ENCODE measurements around the gene LTBP3.
"Not testable (repeated sequence)": the region's sequence is repeated elsewhere in the genome, so short reads cannot be mapped to it uniquely, and the experiment has no call there.

The LTBP3 gene

DNA sequence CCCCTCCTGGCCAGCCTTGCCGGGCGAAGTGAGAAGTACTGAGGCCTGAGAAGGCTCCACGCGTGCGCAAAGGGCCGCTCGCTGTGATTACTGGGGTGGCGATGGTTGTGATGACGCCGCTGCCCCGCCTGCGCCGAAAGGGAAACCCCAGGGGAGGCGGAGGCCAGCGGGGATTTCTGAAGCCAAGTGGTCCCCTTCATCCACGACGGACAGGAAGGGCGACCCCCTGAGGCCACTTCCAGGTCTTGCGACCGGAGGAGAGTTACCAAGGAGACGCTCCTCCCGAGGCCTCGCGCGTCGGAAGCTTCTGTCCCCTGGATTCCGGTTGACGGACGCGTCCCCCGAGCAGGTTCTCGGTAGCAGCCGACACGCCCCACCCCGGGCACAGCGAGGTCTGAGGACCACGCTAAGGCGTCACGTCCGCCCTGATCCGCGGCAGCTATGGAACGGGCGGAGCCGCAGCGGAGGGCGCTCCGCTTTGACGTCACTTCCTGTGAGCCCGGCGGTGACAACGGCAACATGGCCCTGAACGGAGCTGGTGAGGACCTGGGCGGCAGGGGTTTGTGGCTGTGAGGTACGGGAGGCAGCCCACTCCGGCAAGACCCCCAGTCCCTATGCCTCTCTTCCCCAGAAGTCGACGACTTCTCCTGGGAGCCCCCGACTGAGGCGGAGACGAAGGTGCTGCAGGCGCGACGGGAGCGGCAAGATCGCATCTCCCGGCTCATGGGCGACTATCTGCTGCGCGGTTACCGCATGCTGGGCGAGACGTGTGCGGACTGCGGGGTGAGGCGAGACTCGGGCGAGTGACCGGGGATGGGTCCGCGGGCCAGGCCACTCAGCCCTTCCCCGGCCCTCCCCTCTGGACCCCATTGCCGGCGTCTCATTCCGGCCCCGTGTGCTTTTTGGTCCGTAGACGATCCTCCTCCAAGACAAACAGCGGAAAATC, 12.1 kb upstream of the LTBP3 start, which contains the start of gene ZNRD2:
ZNRD2 (plus strand) TSS at position 505 of the 946 bp plus-strand sequence; CDS start at position 520, 15 bp downstream.
- peak; percentile 91 for DNase-seq

DNA sequence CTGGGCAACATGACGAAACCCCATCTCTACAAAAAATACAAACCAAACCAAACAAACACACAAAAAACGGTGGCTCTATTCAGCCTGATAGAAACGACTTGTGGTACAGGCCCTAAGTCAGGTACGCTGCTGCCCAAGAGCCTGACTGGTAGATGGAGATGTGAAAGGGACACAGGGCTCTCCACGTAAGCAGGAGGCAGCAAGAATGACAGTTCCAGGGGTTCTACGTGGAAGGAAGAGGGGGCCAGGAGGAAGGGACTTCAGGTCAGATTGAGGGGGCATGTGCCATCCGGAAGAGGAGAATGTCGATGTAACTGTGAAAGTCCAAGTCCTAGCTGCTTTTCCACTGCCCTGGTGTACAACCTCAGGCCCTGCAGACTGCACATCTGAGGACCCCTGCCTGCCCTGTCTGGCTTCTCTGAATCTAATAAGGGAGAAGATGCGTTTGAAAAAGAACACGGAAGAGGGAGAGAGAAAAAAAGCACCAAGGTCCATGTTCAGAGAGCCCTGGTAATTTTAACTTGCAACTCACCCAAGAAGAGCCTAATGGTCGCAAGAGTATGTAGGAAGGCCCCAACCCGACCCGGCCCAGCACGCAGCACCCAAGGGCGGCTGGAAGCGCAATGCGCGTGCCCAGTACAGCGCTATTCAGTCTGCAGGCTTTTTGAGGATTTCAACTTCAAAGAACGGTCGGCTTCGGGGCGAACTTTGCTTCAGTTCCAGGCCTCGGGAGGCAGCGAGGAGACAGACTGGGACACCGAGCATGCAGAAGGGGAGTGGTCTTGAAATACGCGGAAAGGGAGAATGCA, 11.2 kb upstream of the LTBP3 start:
- no peak for DNase-seq

GRCh38 chr11:65565624-65566453, 7.7 kb upstream of the LTBP3 start:
- peak; percentile 96 for DNase-seq

DNA sequence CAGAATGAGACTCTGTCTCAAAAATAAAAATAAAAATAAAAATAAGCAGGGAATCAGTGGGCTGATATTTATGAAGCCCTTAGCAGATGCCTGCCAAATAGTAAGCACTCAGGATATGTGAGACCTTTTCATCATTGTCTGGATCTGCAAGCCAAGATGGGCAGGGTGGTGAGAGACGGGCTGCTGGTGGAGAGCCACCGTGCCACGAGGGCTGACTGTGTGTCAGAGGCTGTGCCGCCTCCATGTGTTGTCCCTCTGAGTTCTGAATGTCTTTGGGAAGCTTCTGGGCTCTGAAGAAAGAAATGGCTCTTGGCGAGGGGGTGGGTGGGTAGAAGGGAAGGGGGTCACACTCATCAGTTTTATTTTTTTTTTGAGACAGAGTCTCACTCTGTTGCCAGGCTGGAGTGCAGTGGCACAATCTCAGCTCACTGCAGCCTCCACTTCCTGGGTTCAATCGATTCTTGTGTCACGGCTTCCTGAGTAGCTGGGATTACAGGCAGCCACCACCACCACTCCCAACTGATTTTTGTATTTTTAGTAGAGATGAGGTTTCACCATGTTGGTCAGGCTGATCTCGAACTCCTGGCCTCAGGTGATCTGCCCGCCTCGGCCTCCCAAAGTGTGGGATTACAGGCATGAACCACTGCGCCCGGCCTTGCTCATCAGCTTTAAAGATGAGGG, 6.9 kb upstream of the LTBP3 start:
- not testable (repeated sequence) for DNase-seq

DNA sequence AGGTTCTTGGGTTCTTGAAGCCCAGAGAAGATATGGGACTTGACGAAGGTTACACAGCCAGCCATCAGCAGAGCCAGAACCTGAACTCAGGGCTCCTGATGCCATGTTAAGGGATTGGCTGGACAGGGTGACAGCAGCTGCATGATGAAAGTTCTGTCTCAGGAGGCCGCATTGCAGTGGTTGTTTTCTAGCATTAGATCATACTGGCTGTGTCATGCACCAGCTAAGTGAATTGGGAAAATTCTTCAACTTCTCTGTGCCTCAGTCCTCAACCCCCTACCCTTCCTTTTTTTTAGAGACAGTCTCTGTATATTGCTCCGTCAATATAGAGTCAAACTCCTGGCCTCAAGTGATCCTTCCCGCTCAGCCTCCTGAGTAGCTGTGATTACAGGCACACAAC, 5.4 kb upstream of the LTBP3 start:
- no peak for DNase-seq

DNA sequence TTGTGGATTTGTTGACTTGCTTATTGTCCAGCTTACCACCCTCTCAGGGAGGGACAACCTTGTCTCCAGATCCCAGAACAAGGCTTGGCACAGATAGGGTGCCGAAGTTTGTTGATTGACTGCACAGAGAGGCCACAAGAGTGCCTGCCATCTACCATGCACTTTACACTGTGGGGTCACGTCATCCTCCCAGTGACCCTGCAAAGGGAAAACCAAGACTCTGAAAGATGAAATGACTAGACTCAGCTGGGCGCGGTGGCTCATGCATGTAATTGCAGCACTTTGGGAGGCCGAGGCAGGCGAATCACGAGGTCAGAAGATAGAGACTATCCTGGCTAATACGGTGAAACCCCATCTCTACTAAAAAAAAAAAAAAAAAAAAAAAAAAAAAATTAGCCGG, 4.6 kb upstream of the LTBP3 start:
- DNase-seq: no peak

- DNase-seq: no peak
Observed at GRCh38 chr11:65562020-65562419, 3.9 kb upstream of the LTBP3 start.

GRCh38 chr11:65560555-65561418, 2.6 kb upstream of the LTBP3 start:
- DNase-seq: peak; percentile 30

GRCh38 chr11:65559951-65560537, 1.9 kb upstream of the LTBP3 start:
- peak; percentile 86 for DNase-seq

GRCh38 chr11:65559535-65559934, 1.4 kb upstream of the LTBP3 start:
- DNase-seq: no peak

DNA sequence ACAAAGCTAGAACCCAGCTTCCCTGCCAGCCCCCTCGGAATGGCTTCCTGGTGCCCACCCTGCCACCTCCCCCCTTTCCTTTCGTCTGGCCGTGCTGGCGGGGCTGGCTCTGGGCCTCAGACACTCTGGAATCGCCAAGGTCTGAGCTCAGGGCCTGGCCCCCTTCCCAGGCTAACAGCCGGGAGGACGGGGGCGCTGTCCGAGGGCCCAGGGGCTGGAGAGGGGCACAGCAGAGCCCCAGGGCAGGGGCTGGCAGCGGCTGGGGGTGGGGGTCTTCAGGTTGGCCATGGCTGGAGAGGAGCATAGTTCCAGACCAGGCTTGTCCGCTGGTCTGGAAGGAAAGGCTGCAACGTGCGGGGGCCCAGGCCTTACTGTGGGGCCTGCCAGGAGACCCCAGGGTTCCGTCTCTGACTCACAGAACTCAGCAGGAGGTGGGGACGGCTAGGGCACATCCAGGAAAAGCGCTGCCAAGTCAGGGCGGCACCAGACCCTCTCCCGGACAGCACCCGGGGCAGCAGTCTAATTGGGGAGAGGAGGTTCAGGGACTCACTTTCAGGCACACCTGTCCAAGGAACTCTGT, 861 bp upstream of the LTBP3 start:
- DNase-seq: peak; percentile 22

DNA sequence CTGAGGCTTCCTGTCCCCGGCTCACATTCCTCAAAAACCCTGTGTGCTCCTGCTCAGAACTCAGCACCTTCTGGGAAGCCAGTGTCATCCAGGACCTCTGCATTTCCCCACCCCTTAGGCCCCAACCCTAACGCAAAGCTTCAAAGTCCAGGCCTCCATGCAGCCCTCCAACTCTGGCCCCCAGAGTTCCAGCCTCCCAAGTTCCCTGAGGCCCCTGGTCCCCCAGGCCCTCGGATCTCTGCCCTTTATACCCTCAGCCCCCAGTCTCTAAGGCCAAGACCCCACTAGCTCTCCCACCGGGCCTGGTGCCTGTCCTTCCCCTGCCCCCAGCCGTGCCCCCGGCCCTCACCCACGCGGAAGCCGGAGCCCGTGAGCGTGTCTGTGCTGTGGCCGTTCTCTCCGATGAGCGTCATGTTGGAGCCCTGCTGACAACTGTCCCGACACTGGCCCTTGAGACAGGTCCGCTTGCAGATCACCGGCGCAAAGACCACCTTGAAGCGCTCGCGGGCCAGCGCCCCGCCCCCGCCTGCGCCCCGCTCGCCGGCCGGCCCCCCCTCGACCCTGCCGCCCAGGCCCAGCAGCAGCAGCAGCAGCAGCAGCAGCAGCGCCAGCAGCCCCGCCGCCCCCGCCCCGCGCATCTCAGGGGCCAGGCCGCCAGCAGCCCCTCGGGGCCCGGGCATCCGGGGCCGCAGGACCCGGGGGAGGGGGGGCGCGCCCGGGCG, 718 bp downstream of the LTBP3 start:
- DNase-seq: no peak

DNA sequence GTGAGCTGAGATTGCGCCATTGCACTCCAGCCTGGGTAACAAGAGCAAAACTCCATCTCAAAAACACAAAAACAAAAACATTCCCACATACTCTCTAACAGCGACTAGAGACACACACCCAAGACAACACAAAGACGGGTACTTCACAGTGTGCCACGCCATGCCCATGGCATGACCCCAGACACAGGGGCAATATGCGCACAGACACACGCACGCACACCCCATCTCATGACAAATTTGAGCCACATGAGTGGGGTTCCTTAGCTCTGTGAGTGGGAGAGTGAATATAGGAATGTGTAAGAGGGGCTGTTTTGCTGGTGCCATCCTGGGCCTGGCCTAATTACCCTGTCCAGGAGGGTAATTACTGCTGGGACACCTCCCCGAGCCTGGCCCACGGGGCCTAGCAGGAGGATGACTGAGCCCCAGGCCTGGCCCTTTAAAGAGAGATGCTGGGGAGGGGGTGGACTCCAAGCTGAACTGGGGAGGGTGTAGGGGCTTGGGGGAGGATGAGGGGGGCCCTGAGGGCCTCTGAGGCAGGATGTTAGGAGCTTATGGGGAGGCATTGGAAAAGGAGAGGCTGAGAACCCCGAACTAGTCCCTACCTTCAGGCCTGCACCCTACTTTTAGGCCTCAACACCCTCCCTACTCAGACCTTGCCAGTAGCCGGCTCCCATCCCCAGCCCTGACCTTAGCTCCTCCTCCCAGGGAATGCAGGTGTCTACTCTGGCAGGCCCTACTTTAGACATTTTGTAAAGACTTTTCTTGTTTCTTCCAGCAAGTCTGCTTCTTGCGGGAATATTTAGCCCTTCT, 1.5 kb downstream of the LTBP3 start:
- DNase-seq: no peak

DNA sequence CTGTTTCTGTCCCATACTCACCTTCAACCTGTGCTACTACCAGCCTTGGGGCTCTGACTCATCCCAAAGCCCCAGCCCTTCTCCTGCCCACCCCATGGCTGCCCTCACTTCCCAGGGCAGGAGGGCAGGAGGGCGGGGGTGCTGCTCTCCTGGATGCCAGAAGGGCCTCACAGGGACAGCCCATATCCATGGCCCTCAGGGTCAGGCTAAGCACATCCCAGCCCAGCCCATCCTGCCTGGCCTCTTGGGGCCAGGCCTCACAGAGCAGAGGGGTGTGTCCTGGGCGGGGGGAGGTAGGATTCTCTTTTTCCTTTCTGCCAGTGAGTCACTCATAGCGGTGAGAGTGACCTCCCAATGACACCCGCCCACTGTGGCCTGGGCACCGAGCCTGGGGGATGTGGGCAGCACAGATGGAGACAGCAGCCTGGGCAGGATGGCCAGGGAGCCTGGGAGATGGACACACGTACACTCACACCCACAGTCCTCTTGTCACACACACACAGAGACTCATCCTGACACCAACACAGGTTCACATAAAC, 2.4 kb downstream of the LTBP3 start:
- DNase-seq: no peak

GRCh38 chr11:65554842-65555430, 3.2 kb downstream of the LTBP3 start:
- DNase-seq: no peak

- no peak for DNase-seq
Observed at GRCh38 chr11:65554057-65554818, 3.9 kb downstream of the LTBP3 start.

- DNase-seq: peak; percentile 31
Observed at GRCh38 chr11:65553301-65554001, 4.7 kb downstream of the LTBP3 start.
